K562 (cell line): ENCODE data around the gene TNFAIP6. TPM values are rescaled to one million over a fixed set of nuclear protein-coding genes. Genes with fewer than 3 reads are reported as not detected.
A peak's percentile ranks its signal among the peaks of the same experiment; 100 is the strongest.

Source experiments
- CAMTA2 ChIP-seq: fragments of 250-450 bp; sonication (Bioruptor Pico); conservative IDR thresholded peaks from 2 replicates; pipeline ENCODE4 v1.5.1; 2022
- CHCHD3 ChIP-seq: fragments of 250-450 bp; sonication (Bioruptor Pico); IDR thresholded peaks from 2 replicates; pipeline ENCODE4 v2.1.2; 2022; ENCODE audit warnings: mild to moderate bottlenecking
- CREM ChIP-seq: IDR thresholded peaks from 2 replicates; pipeline ENCODE4 v1.6.1; 2014; ENCODE audit warnings: antibody characterized with exemption, low read depth
- MTA2 ChIP-seq: fragments of 450-650 bp; IDR thresholded peaks from 2 replicates; pipeline ENCODE4 v1.6.1; 2016; ENCODE audit warnings: low read depth
- TBP ChIP-seq: optimal IDR thresholded peaks from 2 replicates; pipeline ENCODE3; 2011; ENCODE audit warnings: low read depth, low read length, improper control_type of control experiment
- THRB ChIP-seq: fragments of 450-650 bp; formaldehyde crosslinking; conservative IDR thresholded peaks from 2 replicates; pipeline ENCODE4 v1.4.0; 2022; ENCODE audit warnings: mild to moderate bottlenecking, missing genetic modification characterization
- ZBTB43 ChIP-seq: sonication (generic); formaldehyde crosslinking; IDR thresholded peaks from 2 replicates; pipeline ENCODE4 v1.8.0; 2023; ENCODE audit warnings: mild to moderate bottlenecking, missing genetic modification reagents
- ZBTB8A ChIP-seq: fragments of 450-650 bp; IDR thresholded peaks from 2 replicates; pipeline ENCODE4 v1.6.1; 2018; ENCODE audit warnings: mild to moderate bottlenecking, moderate library complexity; ENCODE audit not compliant: partially characterized antibody
- ZNF140 ChIP-seq: fragments of 250-450 bp; sonication (Bioruptor Pico); IDR thresholded peaks from 2 replicates; pipeline ENCODE4 v1.8.0; 2021; ENCODE audit warnings: moderate library complexity, mild to moderate bottlenecking, inconsistent platforms
- ZNF282 ChIP-seq: sonication (generic); formaldehyde crosslinking; IDR thresholded peaks from 2 replicates; pipeline ENCODE4 v1.8.1; 2023; ENCODE audit warnings: missing genetic modification reagents
- polyA plus RNA-seq, 8 experiments: library from polyadenylated mRNA; depleted of rRNA in 4 of 8; stranded (reverse) in 5 of 8; unstranded in 3 of 8; fragments of >200 nt; fragmentation: Nextera tagmentation in 2 of 8; fragmentation: Illumina TruSeq in 1 of 8; extraction: Ambion mirVana in 2 of 8; extraction: Trizol in 1 of 8; gene quantifications; 2 replicates each; pipeline versions ENCODE4 v1.2.1 to v1.2.3, GENCODE V29; 2011 to 2014; ENCODE audit warnings: inconsistent platforms in 1 of 8, missing spikeins in 1 of 8
- total RNA-seq, 7 experiments: library from RNA; depleted of rRNA in 6 of 7; stranded (reverse); fragments of >200 nt in 6 of 7; fragmentation: Illumina TruSeq in 2 of 7; extraction: Trizol in 2 of 7; gene quantifications; 2 replicates each; pipeline versions ENCODE4 v1.2.1 to v1.2.3, GENCODE V29; 2011 to 2021; ENCODE audit warnings: low replicate concordance in 1 of 7
- TF ChIP-seq, protein P1 (sequence below): sonication (generic); formaldehyde crosslinking; IDR thresholded peaks from 2 replicates; pipeline ENCODE4 v1.8.0; 2022; ENCODE audit warnings: mild to moderate bottlenecking, missing genetic modification reagents, borderline replicate concordance
- TF ChIP-seq, protein P2 (sequence below): sonication (generic); formaldehyde crosslinking; IDR thresholded peaks from 2 replicates; pipeline ENCODE4 v1.8.0; 2023; ENCODE audit warnings: missing genetic modification reagents, mild to moderate bottlenecking, borderline replicate concordance
- TF ChIP-seq, protein P3 (sequence below): fragments of 450-650 bp; IDR thresholded peaks from 2 replicates; pipeline ENCODE4 v1.6.1; 2016; ENCODE audit warnings: borderline replicate concordance
- TF ChIP-seq, protein P4 (sequence below), 2 experiments: IDR thresholded peaks; 2 replicates each; pipeline ENCODE4 v1.6.1; 2011; ENCODE audit warnings: borderline replicate concordance in 1 of 2, control low read depth in 1 of 2, low read depth in 1 of 2, low read length in 1 of 2, mild to moderate bottlenecking in 1 of 2, mixed read lengths in 1 of 2, moderate library complexity in 1 of 2; ENCODE audit not compliant: insufficient read depth in 1 of 2, insufficient read length in 1 of 2, poor library complexity in 1 of 2, severe bottlenecking in 1 of 2; ENCODE audit errors: extremely low read depth in 1 of 2

Gene TNFAIP6
- total and polyA plus RNA-seq, 9 of the 15 experiments (the other 6 are each of a cell fraction or from before 2014, with no cell fraction given) = 0.07 to 0.28 (median 0.08) TPM; not detected in 6

DNA sequence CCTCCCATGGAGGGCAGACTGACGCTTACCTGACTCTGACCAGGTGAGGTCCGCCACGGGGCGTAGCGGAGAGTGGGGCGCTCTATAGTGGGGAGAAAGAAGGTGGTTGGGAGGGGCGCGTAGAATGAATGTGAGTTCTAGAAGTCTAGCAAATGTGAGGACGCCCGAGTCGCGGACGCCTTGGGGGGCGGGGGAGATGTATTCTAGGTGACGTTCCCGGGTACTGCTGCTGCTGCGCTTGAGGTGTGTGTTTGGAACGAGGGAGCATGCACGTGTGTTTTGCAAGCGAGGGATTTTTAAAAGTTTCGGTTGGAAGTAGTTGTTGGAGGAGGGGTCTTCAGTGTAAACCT is 53.1 kb downstream of the TNFAIP6 start (continued):
- TF ChIP-seq, protein P1, sequence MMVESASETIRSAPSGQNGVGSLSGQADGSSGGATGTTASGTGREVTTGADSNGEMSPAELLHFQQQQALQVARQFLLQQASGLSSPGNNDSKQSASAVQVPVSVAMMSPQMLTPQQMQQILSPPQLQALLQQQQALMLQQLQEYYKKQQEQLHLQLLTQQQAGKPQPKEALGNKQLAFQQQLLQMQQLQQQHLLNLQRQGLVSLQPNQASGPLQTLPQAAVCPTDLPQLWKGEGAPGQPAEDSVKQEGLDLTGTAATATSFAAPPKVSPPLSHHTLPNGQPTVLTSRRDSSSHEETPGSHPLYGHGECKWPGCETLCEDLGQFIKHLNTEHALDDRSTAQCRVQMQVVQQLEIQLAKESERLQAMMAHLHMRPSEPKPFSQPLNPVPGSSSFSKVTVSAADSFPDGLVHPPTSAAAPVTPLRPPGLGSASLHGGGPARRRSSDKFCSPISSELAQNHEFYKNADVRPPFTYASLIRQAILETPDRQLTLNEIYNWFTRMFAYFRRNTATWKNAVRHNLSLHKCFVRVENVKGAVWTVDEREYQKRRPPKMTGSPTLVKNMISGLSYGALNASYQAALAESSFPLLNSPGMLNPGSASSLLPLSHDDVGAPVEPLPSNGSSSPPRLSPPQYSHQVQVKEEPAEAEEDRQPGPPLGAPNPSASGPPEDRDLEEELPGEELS (CRISPR knock-in tag) = no peak
- TF ChIP-seq MTA2 = no peak
- TF ChIP-seq, protein P2, sequence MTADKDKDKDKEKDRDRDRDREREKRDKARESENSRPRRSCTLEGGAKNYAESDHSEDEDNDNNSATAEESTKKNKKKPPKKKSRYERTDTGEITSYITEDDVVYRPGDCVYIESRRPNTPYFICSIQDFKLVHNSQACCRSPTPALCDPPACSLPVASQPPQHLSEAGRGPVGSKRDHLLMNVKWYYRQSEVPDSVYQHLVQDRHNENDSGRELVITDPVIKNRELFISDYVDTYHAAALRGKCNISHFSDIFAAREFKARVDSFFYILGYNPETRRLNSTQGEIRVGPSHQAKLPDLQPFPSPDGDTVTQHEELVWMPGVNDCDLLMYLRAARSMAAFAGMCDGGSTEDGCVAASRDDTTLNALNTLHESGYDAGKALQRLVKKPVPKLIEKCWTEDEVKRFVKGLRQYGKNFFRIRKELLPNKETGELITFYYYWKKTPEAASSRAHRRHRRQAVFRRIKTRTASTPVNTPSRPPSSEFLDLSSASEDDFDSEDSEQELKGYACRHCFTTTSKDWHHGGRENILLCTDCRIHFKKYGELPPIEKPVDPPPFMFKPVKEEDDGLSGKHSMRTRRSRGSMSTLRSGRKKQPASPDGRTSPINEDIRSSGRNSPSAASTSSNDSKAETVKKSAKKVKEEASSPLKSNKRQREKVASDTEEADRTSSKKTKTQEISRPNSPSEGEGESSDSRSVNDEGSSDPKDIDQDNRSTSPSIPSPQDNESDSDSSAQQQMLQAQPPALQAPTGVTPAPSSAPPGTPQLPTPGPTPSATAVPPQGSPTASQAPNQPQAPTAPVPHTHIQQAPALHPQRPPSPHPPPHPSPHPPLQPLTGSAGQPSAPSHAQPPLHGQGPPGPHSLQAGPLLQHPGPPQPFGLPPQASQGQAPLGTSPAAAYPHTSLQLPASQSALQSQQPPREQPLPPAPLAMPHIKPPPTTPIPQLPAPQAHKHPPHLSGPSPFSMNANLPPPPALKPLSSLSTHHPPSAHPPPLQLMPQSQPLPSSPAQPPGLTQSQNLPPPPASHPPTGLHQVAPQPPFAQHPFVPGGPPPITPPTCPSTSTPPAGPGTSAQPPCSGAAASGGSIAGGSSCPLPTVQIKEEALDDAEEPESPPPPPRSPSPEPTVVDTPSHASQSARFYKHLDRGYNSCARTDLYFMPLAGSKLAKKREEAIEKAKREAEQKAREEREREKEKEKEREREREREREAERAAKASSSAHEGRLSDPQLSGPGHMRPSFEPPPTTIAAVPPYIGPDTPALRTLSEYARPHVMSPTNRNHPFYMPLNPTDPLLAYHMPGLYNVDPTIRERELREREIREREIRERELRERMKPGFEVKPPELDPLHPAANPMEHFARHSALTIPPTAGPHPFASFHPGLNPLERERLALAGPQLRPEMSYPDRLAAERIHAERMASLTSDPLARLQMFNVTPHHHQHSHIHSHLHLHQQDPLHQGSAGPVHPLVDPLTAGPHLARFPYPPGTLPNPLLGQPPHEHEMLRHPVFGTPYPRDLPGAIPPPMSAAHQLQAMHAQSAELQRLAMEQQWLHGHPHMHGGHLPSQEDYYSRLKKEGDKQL (CRISPR knock-in tag) = peak; percentile 31; the same call in 1 of the 2 replicates
- TF ChIP-seq CHCHD3 (CRISPR knock-in tag) = no peak
- peak; percentile 53 for TF ChIP-seq CREM
- TF ChIP-seq, protein P3, sequence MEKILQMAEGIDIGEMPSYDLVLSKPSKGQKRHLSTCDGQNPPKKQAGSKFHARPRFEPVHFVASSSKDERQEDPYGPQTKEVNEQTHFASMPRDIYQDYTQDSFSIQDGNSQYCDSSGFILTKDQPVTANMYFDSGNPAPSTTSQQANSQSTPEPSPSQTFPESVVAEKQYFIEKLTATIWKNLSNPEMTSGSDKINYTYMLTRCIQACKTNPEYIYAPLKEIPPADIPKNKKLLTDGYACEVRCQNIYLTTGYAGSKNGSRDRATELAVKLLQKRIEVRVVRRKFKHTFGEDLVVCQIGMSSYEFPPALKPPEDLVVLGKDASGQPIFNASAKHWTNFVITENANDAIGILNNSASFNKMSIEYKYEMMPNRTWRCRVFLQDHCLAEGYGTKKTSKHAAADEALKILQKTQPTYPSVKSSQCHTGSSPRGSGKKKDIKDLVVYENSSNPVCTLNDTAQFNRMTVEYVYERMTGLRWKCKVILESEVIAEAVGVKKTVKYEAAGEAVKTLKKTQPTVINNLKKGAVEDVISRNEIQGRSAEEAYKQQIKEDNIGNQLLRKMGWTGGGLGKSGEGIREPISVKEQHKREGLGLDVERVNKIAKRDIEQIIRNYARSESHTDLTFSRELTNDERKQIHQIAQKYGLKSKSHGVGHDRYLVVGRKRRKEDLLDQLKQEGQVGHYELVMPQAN = peak; percentile 46; the same call in 1 of the 2 replicates
- no peak for TF ChIP-seq ZBTB8A
- TF ChIP-seq ZNF140 (CRISPR knock-in tag) = no peak
- TF ChIP-seq ZBTB43 (CRISPR knock-in tag) = no peak
- no peak for TF ChIP-seq TBP
- TF ChIP-seq, protein P4, sequence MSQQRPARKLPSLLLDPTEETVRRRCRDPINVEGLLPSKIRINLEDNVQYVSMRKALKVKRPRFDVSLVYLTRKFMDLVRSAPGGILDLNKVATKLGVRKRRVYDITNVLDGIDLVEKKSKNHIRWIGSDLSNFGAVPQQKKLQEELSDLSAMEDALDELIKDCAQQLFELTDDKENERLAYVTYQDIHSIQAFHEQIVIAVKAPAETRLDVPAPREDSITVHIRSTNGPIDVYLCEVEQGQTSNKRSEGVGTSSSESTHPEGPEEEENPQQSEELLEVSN (IDR thresholded peaks at IDR 0.05; ENCODE audit: borderline replicate concordance in 1 of 2, extremely low read depth in 1 of 2, insufficient read depth in 1 of 2, insufficient read length in 1 of 2, low read depth in 1 of 2, low read length in 1 of 2, poor library complexity in 1 of 2, severe bottlenecking in 1 of 2) = peak in 1 of 2 experiments; percentile 38
- TF ChIP-seq THRB (CRISPR knock-in tag) = peak; percentile 56; the same call in 1 of the 2 replicates
- no peak for TF ChIP-seq ZNF282 (CRISPR knock-in tag)
- TF ChIP-seq CAMTA2 (CRISPR knock-in tag) = 0 out of 2 replicates have a peak, but pooled peaks have one; percentile 57
